OCI-LY7 (cell line): ENCODE data around the gene TPH2.

Experiments used
- CTCF ChIP-seq: fragments of 200-600 bp; sonication (generic); conservative IDR thresholded peaks from 2 replicates; pipeline ENCODE4 v1.5.1; 2014; ENCODE audit warnings: mild to moderate bottlenecking, antibody characterized with exemption, low read length, moderate library complexity, mixed read lengths
- EZH2phosphoT487 ChIP-seq: fragments of 200-600 bp; sonication (generic); IDR thresholded peaks from 2 replicates; pipeline ENCODE4 v1.6.1; 2018; ENCODE audit warnings: low read depth, borderline replicate concordance, mild to moderate bottlenecking, mixed run types, antibody characterized with exemption, low read length, moderate library complexity, mixed read lengths

GRCh38 chr12:72030277-72030676 is 91.6 kb downstream of the TPH2 start:
- TF ChIP-seq CTCF (no peak), EZH2phosphoT487 (no peak)
